ENCODE measurements around the gene UBE2G1.

UBE2G1 gene

DNA sequence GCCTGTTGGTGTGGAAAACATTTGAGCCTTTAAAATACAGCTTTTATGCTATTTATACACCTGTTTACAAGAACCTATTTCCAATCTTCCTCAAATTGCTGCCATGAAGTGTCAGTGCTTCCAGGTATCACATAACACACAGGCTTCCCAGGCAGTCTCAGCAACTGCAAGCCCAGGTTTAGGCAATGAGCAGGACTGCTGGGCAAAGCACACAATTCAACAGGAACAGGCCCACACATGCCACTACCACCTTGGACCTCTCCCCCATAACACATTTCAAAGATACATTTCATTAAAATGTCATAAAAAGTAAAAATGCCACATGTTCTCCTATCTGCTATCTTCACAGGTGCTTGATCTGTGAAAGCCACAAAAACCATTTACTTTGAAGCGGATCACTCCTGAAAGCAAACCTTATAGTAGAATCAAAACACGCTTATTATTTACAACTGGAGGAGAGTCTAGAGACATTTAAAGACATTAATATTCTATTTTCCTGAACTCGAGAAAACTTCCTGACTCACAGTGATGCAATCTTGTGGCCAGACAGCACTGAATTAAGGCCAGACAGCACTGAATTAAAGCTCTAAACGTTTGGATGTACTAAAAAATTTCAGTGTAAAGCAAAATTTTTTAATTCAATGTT is 134.2 kb downstream of the UBE2G1 start:
- H3K4me3 ChIP-seq (ENCODE audit: low read length): no peak overlapping the region
- no CpG with 5 or more reads among the region's 4 CpGs for WGBS (ENCODE audit: insufficient coverage, insufficient read length)
- no peaks in the 10 kb centered on the region for H3K27me3 ChIP-seq (ENCODE audit: control insufficient read depth, insufficient read depth, low read length)
- peaks cover 7% of the 10 kb centered on the region; the same call in 1 of the 2 replicates for H3K36me3 ChIP-seq (ENCODE audit: control insufficient read depth, insufficient read depth, low read length)
- no peak overlapping the region for H3K27ac ChIP-seq (ENCODE audit: low read length)
- no peaks in the 10 kb centered on the region for H3K4me1 ChIP-seq (ENCODE audit: control insufficient read depth, insufficient read depth, low read length)
- DNase-seq (ENCODE audit: low read depth, low spot score): no peak
- H3K9me3 ChIP-seq (ENCODE audit: control insufficient read depth, insufficient read depth, low read length): no peaks in the 10 kb centered on the region

DNA sequence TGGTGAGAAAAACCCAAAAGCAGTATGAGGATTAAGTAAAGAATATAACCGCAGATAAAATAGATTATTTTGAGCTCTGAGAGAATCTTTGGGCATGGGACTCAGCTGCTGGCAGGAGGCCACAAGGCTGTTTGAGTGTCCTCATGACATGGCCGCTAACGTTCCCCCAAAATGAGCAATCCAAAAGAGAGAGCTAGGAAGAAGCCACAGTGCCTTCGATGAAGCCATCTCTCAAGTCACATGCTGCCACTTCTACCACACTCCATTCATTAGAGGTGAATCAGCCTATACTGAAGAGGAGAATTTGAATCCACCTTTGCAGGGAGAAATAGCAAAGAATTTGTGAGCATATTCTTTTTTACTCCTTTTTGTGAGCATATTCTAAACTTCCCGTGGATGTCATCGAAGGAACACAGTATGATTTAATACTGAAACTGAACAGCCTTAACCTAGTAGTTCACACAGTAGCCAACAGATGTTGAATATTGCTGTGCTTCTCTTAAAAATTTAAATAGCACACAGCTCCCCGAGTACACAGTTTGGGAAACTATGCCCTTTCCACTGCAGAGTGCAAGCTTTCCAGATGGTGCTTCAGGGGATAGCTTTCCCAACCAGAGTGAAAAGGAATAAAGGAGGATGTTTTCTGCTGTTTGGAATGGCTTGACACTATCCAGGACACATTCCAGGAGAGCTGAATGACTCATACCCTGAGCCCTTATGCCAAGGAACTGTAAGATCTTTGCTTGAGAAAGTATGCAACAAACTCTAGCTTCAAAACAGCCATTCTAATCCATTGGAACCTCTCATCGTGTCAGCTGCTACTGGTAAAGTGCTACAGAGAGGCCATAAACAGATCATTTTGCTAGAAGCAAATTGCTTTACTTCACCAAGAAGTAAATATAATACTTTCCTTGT is 136.6 kb downstream of the UBE2G1 start:
- DNase-seq (ENCODE audit: low read depth, low spot score): no peak
- Histone ChIP-seq H3K27ac (ENCODE audit: low read length) (no peak overlapping the region), H3K4me1 (ENCODE audit: control insufficient read depth, insufficient read depth, low read length) (no peaks in the 10 kb centered on the region), H3K4me3 (ENCODE audit: low read length) (no peak overlapping the region), H3K27me3 (ENCODE audit: control insufficient read depth, insufficient read depth, low read length) (no peaks in the 10 kb centered on the region), H3K36me3 (ENCODE audit: control insufficient read depth, insufficient read depth, low read length) (peaks cover 7% of the 10 kb centered on the region; the same call in 1 of the 2 replicates), H3K9me3 (ENCODE audit: control insufficient read depth, insufficient read depth, low read length) (no peaks in the 10 kb centered on the region)
- WGBS (ENCODE audit: insufficient coverage, insufficient read length): no CpG with 5 or more reads among the region's 8 CpGs

DNA sequence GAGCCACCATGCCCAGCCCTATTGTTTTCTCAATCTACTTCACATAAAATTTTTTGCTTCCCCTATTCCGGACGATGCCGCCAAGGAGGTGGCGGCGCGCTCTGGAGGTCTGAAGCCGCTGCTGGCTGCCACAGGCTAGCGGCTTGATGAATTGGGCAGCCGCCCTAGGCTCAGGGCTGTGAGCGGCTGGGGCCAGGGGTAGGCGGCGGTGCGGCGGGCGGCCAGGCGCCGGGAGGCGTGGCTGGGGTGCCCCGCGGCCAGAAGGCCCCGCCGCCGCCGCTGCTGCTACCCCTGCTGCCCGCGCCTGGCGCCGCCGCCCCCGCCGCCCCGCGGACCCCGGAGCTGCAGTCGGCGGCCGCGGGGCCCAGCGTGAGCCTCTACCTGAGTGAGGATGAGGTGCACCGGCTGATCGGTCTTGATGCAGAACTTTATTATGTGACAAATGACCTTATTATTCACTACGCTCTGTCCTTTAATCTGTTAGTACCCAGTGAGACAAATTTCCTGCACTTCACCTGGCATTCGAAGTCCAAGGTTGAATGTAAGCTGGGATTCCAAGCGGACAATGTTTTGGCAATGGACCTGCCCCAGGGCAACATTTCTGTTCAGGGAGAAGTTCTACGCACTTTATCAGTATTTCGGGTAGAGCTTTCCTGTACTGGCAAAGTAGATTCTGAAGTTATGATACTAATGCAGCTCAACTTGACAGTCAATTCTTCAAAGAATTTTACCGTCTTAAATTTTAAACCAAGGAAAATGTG is 144.4 kb downstream of the UBE2G1 start:
- Histone ChIP-seq H3K27ac (ENCODE audit: low read length) (no peak overlapping the region), H3K9me3 (ENCODE audit: control insufficient read depth, insufficient read depth, low read length) (no peaks in the 10 kb centered on the region), H3K4me3 (ENCODE audit: low read length) (no peak overlapping the region), H3K36me3 (ENCODE audit: control insufficient read depth, insufficient read depth, low read length) (no peaks in the 10 kb centered on the region), H3K27me3 (ENCODE audit: control insufficient read depth, insufficient read depth, low read length) (no peaks in the 10 kb centered on the region), H3K4me1 (ENCODE audit: control insufficient read depth, insufficient read depth, low read length) (no peaks in the 10 kb centered on the region)
- no peak for DNase-seq (ENCODE audit: low read depth, low spot score)
- no CpG with 5 or more reads among the region's 47 CpGs for WGBS (ENCODE audit: insufficient coverage, insufficient read length)

DNA sequence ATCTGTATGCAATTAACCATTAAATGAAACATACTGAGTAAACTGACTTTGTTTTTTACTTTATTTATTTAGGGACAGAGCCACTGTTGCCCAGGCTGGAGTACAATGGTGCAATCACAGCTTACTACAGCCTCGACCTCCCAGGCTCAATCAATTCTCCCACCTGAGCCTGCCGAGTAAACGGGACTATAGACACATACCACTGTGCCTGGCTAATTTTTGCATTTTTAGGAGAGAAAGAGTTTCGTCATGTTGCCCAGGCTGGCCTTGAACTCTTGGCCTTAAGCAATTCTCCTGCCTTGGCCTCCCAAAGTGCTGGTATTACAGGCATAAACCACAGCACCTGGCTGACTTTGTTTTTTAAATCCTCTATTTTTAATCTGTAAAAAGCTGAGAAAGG is 145.3 kb downstream of the UBE2G1 start:
- no peak overlapping the region for H3K4me3 ChIP-seq (ENCODE audit: low read length)
- H3K4me1 ChIP-seq (ENCODE audit: control insufficient read depth, insufficient read depth, low read length): no peaks in the 10 kb centered on the region
- no CpG with 5 or more reads among the region's 4 CpGs for WGBS (ENCODE audit: insufficient coverage, insufficient read length)
- peaks cover 3% of the 10 kb centered on the region; the same call in 1 of the 2 replicates for H3K36me3 ChIP-seq (ENCODE audit: control insufficient read depth, insufficient read depth, low read length)
- H3K27me3 ChIP-seq (ENCODE audit: control insufficient read depth, insufficient read depth, low read length): no peaks in the 10 kb centered on the region
- no peaks in the 10 kb centered on the region for H3K9me3 ChIP-seq (ENCODE audit: control insufficient read depth, insufficient read depth, low read length)
- DNase-seq (ENCODE audit: low read depth, low spot score): no peak
- H3K27ac ChIP-seq (ENCODE audit: low read length): no peak overlapping the region

DNA sequence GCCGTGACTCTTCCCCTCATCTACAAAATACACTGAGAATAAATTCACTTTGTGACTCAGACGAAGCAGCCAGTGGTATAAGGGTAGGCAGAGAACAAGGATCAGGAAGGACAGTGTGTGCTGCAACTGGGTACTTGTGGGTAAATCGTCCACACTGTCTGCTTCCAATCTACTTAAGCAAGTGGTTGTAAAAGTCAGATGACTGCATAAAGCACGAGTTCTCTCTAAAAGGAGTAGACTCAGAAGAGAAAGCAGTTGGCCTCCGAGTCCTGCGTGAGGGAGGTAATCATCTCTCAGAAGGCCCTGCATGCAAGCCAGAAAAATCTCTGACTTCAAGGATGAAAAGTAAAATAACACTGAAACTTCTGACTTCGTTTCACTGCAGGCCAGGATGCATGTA is 145.8 kb downstream of the UBE2G1 start:
- no peaks in the 10 kb centered on the region for H3K4me1 ChIP-seq (ENCODE audit: control insufficient read depth, insufficient read depth, low read length)
- peaks cover 3% of the 10 kb centered on the region; the same call in 1 of the 2 replicates for H3K36me3 ChIP-seq (ENCODE audit: control insufficient read depth, insufficient read depth, low read length)
- no peaks in the 10 kb centered on the region for H3K27me3 ChIP-seq (ENCODE audit: control insufficient read depth, insufficient read depth, low read length)
- WGBS (ENCODE audit: insufficient coverage, insufficient read length): no CpG with 5 or more reads among the region's 7 CpGs
- no peaks in the 10 kb centered on the region for H3K9me3 ChIP-seq (ENCODE audit: control insufficient read depth, insufficient read depth, low read length)
- no peak overlapping the region for H3K4me3 ChIP-seq (ENCODE audit: low read length)
- H3K27ac ChIP-seq (ENCODE audit: low read length): no peak overlapping the region
- no peak for DNase-seq (ENCODE audit: low read depth, low spot score)
